Measurements from ENCODE around the gene PCDHGB2. TPM values are rescaled to one million over a fixed set of nuclear protein-coding genes. Genes with fewer than 3 reads are reported as not detected.

Gene PCDHGB2
- total RNA-seq, 1 experiment from 2014 or later: 0.05 TPM

GRCh38 chr5:141397756-141398551 is 38.2 kb downstream of the PCDHGB2 start, which contains the start of gene PCDHGB5:
PCDHGB5 (plus strand) TSS chr5:141397947; CDS start chr5:141398128, 181 bp downstream.

DNA sequence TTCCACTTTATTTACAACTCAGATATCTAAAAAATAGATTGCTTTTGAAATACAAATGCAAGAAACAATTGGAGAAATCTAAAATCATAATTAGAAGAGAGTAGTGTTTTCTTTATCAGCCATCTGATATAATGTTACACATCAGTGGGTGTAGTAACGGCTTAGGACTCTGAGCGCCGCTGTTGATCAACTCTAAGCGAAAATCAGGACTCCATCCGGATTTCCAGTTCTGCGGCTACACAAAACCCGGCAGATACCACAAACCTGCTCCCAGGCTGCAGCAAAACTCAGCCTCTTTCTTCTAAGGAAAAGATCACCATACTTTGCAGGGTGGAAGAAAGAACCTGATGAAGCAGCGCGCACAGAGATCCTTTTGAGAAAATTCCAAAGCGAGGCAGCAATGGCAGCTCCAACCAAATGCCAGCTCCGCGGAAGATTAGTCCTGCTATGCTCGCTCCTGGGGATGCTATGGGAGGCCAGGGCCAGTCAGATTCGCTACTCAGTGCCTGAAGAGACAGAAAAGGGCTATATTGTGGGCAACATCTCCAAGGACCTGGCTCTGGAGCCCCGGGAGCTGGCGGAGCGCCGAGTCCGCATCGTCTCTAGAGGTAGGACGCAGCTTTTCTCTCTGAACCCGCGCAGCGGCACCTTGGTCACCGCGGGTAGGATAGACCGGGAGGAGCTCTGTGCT is 42.9 kb downstream of the PCDHGB2 start, which contains the start of gene PCDHGA9:
Gene PCDHGA9, plus strand, starts transcription at position 226 of the 691 bp plus-strand sequence. Its CDS starts 175 bp downstream, at position 401.

DNA sequence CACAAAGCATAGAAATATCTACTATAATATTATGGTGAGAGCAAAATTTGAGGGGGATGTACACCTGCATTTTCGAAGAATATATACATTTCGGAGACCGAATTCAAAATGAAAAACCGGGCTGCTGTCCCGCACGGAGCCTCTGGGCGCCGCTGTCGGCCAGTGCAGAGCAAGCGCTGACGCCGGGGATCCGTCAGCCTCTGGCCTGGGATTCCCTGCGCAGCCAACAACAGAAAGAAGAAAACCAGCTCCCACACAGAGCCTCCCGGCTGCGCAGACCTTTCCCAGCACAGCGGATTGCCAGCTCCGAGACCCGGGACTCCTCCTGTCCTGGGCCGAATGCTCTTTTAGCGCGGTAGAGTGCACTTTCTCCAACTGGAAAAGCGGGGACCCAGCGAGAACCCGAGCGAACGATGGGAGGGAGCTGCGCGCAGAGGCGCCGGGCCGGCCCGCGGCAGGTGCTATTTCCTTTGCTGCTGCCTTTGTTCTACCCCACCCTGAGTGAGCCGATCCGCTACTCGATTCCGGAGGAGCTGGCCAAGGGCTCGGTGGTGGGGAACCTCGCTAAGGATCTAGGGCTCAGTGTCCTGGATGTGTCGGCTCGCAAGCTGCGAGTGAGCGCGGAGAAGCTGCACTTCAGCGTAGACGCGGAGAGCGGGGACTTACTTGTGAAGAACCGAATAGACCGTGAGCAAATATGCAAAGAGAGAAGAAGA is 48.2 kb downstream of the PCDHGB2 start, which contains the start of gene PCDHGB6:
Gene PCDHGB6, plus strand, starts transcription at position 232 of the 716 bp plus-strand sequence. Its CDS starts 182 bp downstream, at position 414.

Other genes starting within 250 kb of the PCDHGB2 start
- gene PCDHB4, start 238.2 kb upstream of the PCDHGB2 start, total RNA-seq (2022; extraction: Qiagen RNA extraction): 0.02 to 0.12 TPM (median 0.02 TPM) in 3 of 5 replicates, not detected in the others
- gene PCDHB5, start 224.8 kb upstream of the PCDHGB2 start, total RNA-seq (2022; extraction: Qiagen RNA extraction): 1.1 to 1.6 TPM (median 1.4 TPM) in 5 replicates
- gene PCDHB6, start 209.9 kb upstream of the PCDHGB2 start, total RNA-seq (2022; extraction: Qiagen RNA extraction): 0.74 to 1.2 TPM (median 0.88 TPM) in 5 replicates
- 0.02 TPM in 1 of 5 replicates, not detected in the others for gene PCDHB7, start 187.3 kb upstream of the PCDHGB2 start, total RNA-seq (2022; extraction: Qiagen RNA extraction)
- gene PCDHB8, start 182.2 kb upstream of the PCDHGB2 start, total RNA-seq (2022; extraction: Qiagen RNA extraction): 0.15 to 0.41 TPM (median 0.29 TPM) in 5 replicates
- 0.05 to 0.15 TPM (median 0.09 TPM) in 5 replicates for gene PCDHB16, start 177.6 kb upstream of the PCDHGB2 start, total RNA-seq (2022; extraction: Qiagen RNA extraction)
- 0.02 to 0.07 TPM in 2 of 5 replicates, not detected in the others for gene PCDHB9, start 172.8 kb upstream of the PCDHGB2 start, total RNA-seq (2022; extraction: Qiagen RNA extraction)
- 0.06 to 0.08 TPM (median 0.07 TPM) in 3 of 5 replicates, not detected in the others for gene PCDHB10, start 167.6 kb upstream of the PCDHGB2 start, total RNA-seq (2022; extraction: Qiagen RNA extraction)
- 0.07 to 0.08 TPM (median 0.07 TPM) in 4 of 5 replicates, not detected in the other for gene PCDHB11, start 160.4 kb upstream of the PCDHGB2 start, total RNA-seq (2022; extraction: Qiagen RNA extraction)
- 0.03 to 0.05 TPM in 2 of 5 replicates, not detected in the others for gene PCDHB12, start 151.3 kb upstream of the PCDHGB2 start, total RNA-seq (2022; extraction: Qiagen RNA extraction)
- gene PCDHB13, start 146.1 kb upstream of the PCDHGB2 start, total RNA-seq (2022; extraction: Qiagen RNA extraction): 0.04 to 0.09 TPM (median 0.07 TPM) in 5 replicates
- gene PCDHB14, start 136.7 kb upstream of the PCDHGB2 start, total RNA-seq (2022; extraction: Qiagen RNA extraction): 0.01 to 0.09 TPM (median 0.06 TPM) in 5 replicates
- gene PCDHB15, start 114.6 kb upstream of the PCDHGB2 start, total RNA-seq (2022; extraction: Qiagen RNA extraction): 0.05 to 0.16 TPM (median 0.05 TPM) in 5 replicates
- gene SLC25A2, start 55.9 kb upstream of the PCDHGB2 start, total RNA-seq (2022; extraction: Qiagen RNA extraction): not detected in 5 replicates
- gene TAF7, start 39.2 kb upstream of the PCDHGB2 start, total RNA-seq (2022; extraction: Qiagen RNA extraction): 61.8 to 74.9 TPM (median 70.3 TPM) in 5 replicates
- gene PCDHGA1, start 29.5 kb upstream of the PCDHGB2 start, total RNA-seq (2022; extraction: Qiagen RNA extraction): 0.22 to 0.32 TPM (median 0.26 TPM) in 5 replicates
- gene PCDHGA2, start 21.2 kb upstream of the PCDHGB2 start, total RNA-seq (2022; extraction: Qiagen RNA extraction): 0.46 to 0.83 TPM (median 0.69 TPM) in 5 replicates
- 0.02 to 0.05 TPM (median 0.03 TPM) in 4 of 5 replicates, not detected in the other for gene PCDHGA3, start 16.2 kb upstream of the PCDHGB2 start, total RNA-seq (2022; extraction: Qiagen RNA extraction)
- gene PCDHGB1, start 9.9 kb upstream of the PCDHGB2 start, total RNA-seq (2022; extraction: Qiagen RNA extraction): 1.5 to 2.2 TPM (median 1.8 TPM) in 5 replicates
- gene PCDHGA4, start 5.0 kb upstream of the PCDHGB2 start, total RNA-seq (2022; extraction: Qiagen RNA extraction): 0.08 to 0.21 TPM (median 0.14 TPM) in 5 replicates
- 0.09 to 0.21 TPM (median 0.15 TPM) in 5 replicates for gene PCDHGA5, start 4.2 kb downstream of the PCDHGB2 start, total RNA-seq (2022; extraction: Qiagen RNA extraction)
- 0.09 to 0.43 TPM (median 0.21 TPM) in 5 replicates for gene PCDHGB3, start 10.2 kb downstream of the PCDHGB2 start, total RNA-seq (2022; extraction: Qiagen RNA extraction)
- 0.12 to 0.32 TPM (median 0.29 TPM) in 5 replicates for gene PCDHGA6, start 13.9 kb downstream of the PCDHGB2 start, total RNA-seq (2022; extraction: Qiagen RNA extraction)
- gene PCDHGA7, start 22.7 kb downstream of the PCDHGB2 start, total RNA-seq (2022; extraction: Qiagen RNA extraction): 0.73 to 1.1 TPM (median 0.95 TPM) in 5 replicates
- gene PCDHGB4, start 27.7 kb downstream of the PCDHGB2 start, total RNA-seq (2022; extraction: Qiagen RNA extraction): 0.50 to 1.2 TPM (median 0.97 TPM) in 5 replicates
- 0.03 to 0.05 TPM (median 0.04 TPM) in 3 of 5 replicates, not detected in the others for gene PCDHGA8, start 32.6 kb downstream of the PCDHGB2 start, total RNA-seq (2022; extraction: Qiagen RNA extraction)
- 2.0 to 2.7 TPM (median 2.5 TPM) in 5 replicates for gene PCDHGB5, start 38.0 kb downstream of the PCDHGB2 start, total RNA-seq (2022; extraction: Qiagen RNA extraction)
- gene PCDHGA9, start 42.8 kb downstream of the PCDHGB2 start, total RNA-seq (2022; extraction: Qiagen RNA extraction): 0.04 to 0.07 TPM (median 0.05 TPM) in 4 of 5 replicates, not detected in the other
- gene PCDHGB6, start 48.0 kb downstream of the PCDHGB2 start, total RNA-seq (2022; extraction: Qiagen RNA extraction): 0.08 to 0.15 TPM (median 0.13 TPM) in 5 replicates
- 0.02 TPM in 2 of 5 replicates, not detected in the others for gene PCDHGA10, start 53.0 kb downstream of the PCDHGB2 start, total RNA-seq (2022; extraction: Qiagen RNA extraction)
- gene PCDHGB7, start 57.7 kb downstream of the PCDHGB2 start, total RNA-seq (2022; extraction: Qiagen RNA extraction): 0.02 to 0.11 TPM (median 0.07 TPM) in 5 replicates
- gene PCDHGA11, start 61.1 kb downstream of the PCDHGB2 start, total RNA-seq (2022; extraction: Qiagen RNA extraction): 0.02 to 0.03 TPM in 2 of 5 replicates, not detected in the others
- gene PCDHGA12, start 70.5 kb downstream of the PCDHGB2 start, total RNA-seq (2022; extraction: Qiagen RNA extraction): not detected in 5 replicates
- 6.1 to 7.2 TPM (median 6.6 TPM) in 5 replicates for gene PCDHGC3, start 116.0 kb downstream of the PCDHGB2 start, total RNA-seq (2022; extraction: Qiagen RNA extraction)
- gene PCDHGC4, start 125.0 kb downstream of the PCDHGB2 start, total RNA-seq (2022; extraction: Qiagen RNA extraction): not detected in 5 replicates
- 0.03 TPM in 1 of 5 replicates, not detected in the others for gene PCDHGC5, start 129.1 kb downstream of the PCDHGB2 start, total RNA-seq (2022; extraction: Qiagen RNA extraction)

All from A549 treated with dexamethasone at 1 μM for 4 hours (cell line).